GM23338 (cell line): Measurements from ENCODE around the gene SIAH1. TPM values are rescaled to one million over a fixed set of nuclear protein-coding genes. Genes with fewer than 3 reads are reported as not detected.

Experiments
- ATAC-seq: fragments of 200-7000 bp; cut with Tn5 transposase; 3 replicates; pipeline ENCODE4 v1.9.1; 2020
- DNase-seq: peaks from one replicate; pipeline ENCODE4 v3.0.0-alpha.2; 2015; ENCODE audit warnings: low spot score
- H2AFZ ChIP-seq: fragments of 200-600 bp; sonication (generic); 2 replicates; pipeline ENCODE4 v1.8.0; 2016; ENCODE audit warnings: antibody characterized with exemption, mild to moderate bottlenecking, moderate library complexity
- H3F3A ChIP-seq: fragments of 200-600 bp; sonication (generic); replicated peaks from 2 replicates; pipeline ENCODE4 v1.8.0; 2017; ENCODE audit warnings: antibody characterized with exemption, mixed run types, low read depth
- H3K27ac ChIP-seq: fragments of 200-600 bp; sonication (generic); 2 replicates; pipeline ENCODE4 v1.6.1; 2016; ENCODE audit warnings: low read depth
- H3K27me3 ChIP-seq: fragments of 200-600 bp; sonication (generic); 2 replicates; pipeline ENCODE4 v1.8.0; 2016; ENCODE audit warnings: mild to moderate bottlenecking, mixed run types, moderate library complexity; ENCODE audit not compliant: insufficient read depth
- H3K36me3 ChIP-seq: fragments of 200-600 bp; sonication (generic); 2 replicates; pipeline ENCODE4 v1.8.0; 2016; ENCODE audit warnings: mild to moderate bottlenecking; ENCODE audit not compliant: insufficient read depth
- H3K4me1 ChIP-seq: fragments of 200-600 bp; sonication (generic); 2 replicates; pipeline ENCODE4 v1.8.0; 2016; ENCODE audit warnings: mild to moderate bottlenecking, moderate library complexity; ENCODE audit not compliant: insufficient read depth
- H3K4me2 ChIP-seq: fragments of 200-600 bp; sonication (generic); 2 replicates; pipeline ENCODE4 v1.7.1; 2017; ENCODE audit warnings: mixed run types
- H3K4me3 ChIP-seq: fragments of 200-600 bp; sonication (generic); 2 replicates; pipeline ENCODE4 v1.6.1; 2016; ENCODE audit warnings: mixed run types
- H3K79me2 ChIP-seq: fragments of 200-600 bp; sonication (generic); replicated peaks from 2 replicates; pipeline ENCODE4 v1.8.0; 2017; ENCODE audit warnings: mild to moderate bottlenecking; ENCODE audit not compliant: insufficient read depth
- H3K9me2 ChIP-seq: fragments of 200-600 bp; sonication (generic); 2 replicates; pipeline ENCODE4 v1.8.0; 2017; ENCODE audit not compliant: insufficient read depth
- H4K20me1 ChIP-seq: fragments of 200-600 bp; sonication (generic); replicated peaks from 2 replicates; pipeline ENCODE4 v1.8.0; 2017; ENCODE audit warnings: mild to moderate bottlenecking; ENCODE audit not compliant: insufficient read depth
- H3K27ac Mint-ChIP-seq: 2 replicates; pipeline ENCODE4 v1.8.0; 2020; ENCODE audit warnings: inconsistent platforms, mild to moderate bottlenecking, moderate library complexity, mixed read lengths
- H3K27me3 Mint-ChIP-seq: 3 replicates; pipeline ENCODE4 v1.8.0; 2022; ENCODE audit warnings: low read depth, mild to moderate bottlenecking, moderate library complexity, mixed read lengths, inconsistent platforms; ENCODE audit not compliant: insufficient read depth, poor library complexity
- H3K36me3 Mint-ChIP-seq: 3 replicates; pipeline ENCODE4 v1.8.0; 2021; ENCODE audit warnings: low read depth, mild to moderate bottlenecking, inconsistent platforms, moderate library complexity, mixed read lengths
- H3K4me1 Mint-ChIP-seq: 3 replicates; pipeline ENCODE4 v1.8.0; 2020; ENCODE audit warnings: mild to moderate bottlenecking, inconsistent platforms, mixed read lengths
- H3K4me3 Mint-ChIP-seq: 3 replicates; pipeline ENCODE4 v1.8.0; 2021; ENCODE audit warnings: moderate library complexity, mild to moderate bottlenecking, inconsistent platforms, mixed read lengths
- H3K9me3 Mint-ChIP-seq: 3 replicates; pipeline ENCODE4 v1.8.0; 2020; ENCODE audit warnings: moderate library complexity, mild to moderate bottlenecking, inconsistent platforms, mixed read lengths
- CREB1 ChIP-seq: fragments of 250-450 bp; sonication (Bioruptor Pico); IDR thresholded peaks from 2 replicates; pipeline ENCODE4 v1.5.0; 2020; ENCODE audit warnings: low read depth, mild to moderate bottlenecking, moderate library complexity
- EZH2 ChIP-seq: fragments of 200-600 bp; sonication (generic); IDR thresholded peaks from one replicate; pipeline ENCODE4 v1.8.0; 2017; ENCODE audit warnings: antibody characterized with exemption, mild to moderate bottlenecking, low read depth; ENCODE audit not compliant: unreplicated experiment
- EZH2phosphoT487 ChIP-seq: fragments of 200-600 bp; sonication (generic); IDR thresholded peaks from one replicate; pipeline ENCODE4 v1.8.1; 2018; ENCODE audit warnings: antibody characterized with exemption; ENCODE audit not compliant: unreplicated experiment
- JUNB ChIP-seq: IDR thresholded peaks from one replicate; pipeline ENCODE4 v1.6.1; 2016; ENCODE audit warnings: antibody characterized with exemption; ENCODE audit not compliant: unreplicated experiment
- NANOG ChIP-seq: IDR thresholded peaks from 2 replicates; pipeline ENCODE4 v1.6.1; 2016; ENCODE audit warnings: antibody characterized with exemption, borderline replicate concordance
- POLR2AphosphoS5 ChIP-seq: IDR thresholded peaks from 2 replicates; pipeline ENCODE4 v1.6.1; 2016; ENCODE audit warnings: antibody characterized with exemption, low read depth
- STAT1 ChIP-seq: IDR thresholded peaks from one replicate; pipeline ENCODE4 v1.6.1; 2016; ENCODE audit warnings: antibody characterized with exemption; ENCODE audit not compliant: unreplicated experiment
- ZNF114 ChIP-seq: fragments of 250-450 bp; sonication (Bioruptor Pico); IDR thresholded peaks from 2 replicates; pipeline ENCODE4 v1.5.0; 2020; ENCODE audit warnings: mild to moderate bottlenecking, moderate library complexity
- ZNF331 ChIP-seq: fragments of 250-450 bp; sonication (Bioruptor Pico); IDR thresholded peaks from 2 replicates; pipeline ENCODE4 v1.5.0; 2020; ENCODE audit warnings: low read depth, mild to moderate bottlenecking, moderate library complexity
- polyA plus RNA-seq: library from polyadenylated mRNA; unstranded; fragments of >200 nt; fragmentation: Nextera tagmentation; extraction: Ambion mirVana; gene quantifications from 2 replicates; pipeline ENCODE4 v1.2.1, GENCODE V29; 2016
- total RNA-seq: library from RNA; depleted of rRNA; stranded (reverse); fragments of >200 nt; shearing (Covaris generic); gene quantifications from 2 replicates; pipeline ENCODE4 v1.2.3, GENCODE V29; 2014
- TF ChIP-seq, protein P1 (sequence below), 2 experiments: fragments of 200-600 bp in 1 of 2; sonication (generic) in 1 of 2; conservative IDR thresholded peaks; 2 replicates each; pipeline versions ENCODE4 v1.5.1 to v1.6.1; 2016 to 2017; ENCODE audit warnings: antibody characterized with exemption in 2 of 2, low read depth in 2 of 2, mild to moderate bottlenecking in 2 of 2, moderate library complexity in 1 of 2
- TF ChIP-seq, protein P2 (sequence below): IDR thresholded peaks from 2 replicates; pipeline ENCODE4 v1.6.1; 2016; ENCODE audit warnings: antibody characterized with exemption
- TF ChIP-seq, protein P3 (sequence below): fragments of 250-450 bp; sonication (Bioruptor Pico); IDR thresholded peaks from 2 replicates; pipeline ENCODE4 v1.5.0; 2020; ENCODE audit warnings: mild to moderate bottlenecking, moderate library complexity
- TF ChIP-seq, protein P4 (sequence below): IDR thresholded peaks from one replicate; pipeline ENCODE4 v1.6.1; 2018; ENCODE audit warnings: antibody characterized with exemption; ENCODE audit not compliant: unreplicated experiment

The SIAH1 gene
- total and polyA plus RNA-seq, 2 experiments from 2014 or later: 42.0 to 52.7 TPM

DNA sequence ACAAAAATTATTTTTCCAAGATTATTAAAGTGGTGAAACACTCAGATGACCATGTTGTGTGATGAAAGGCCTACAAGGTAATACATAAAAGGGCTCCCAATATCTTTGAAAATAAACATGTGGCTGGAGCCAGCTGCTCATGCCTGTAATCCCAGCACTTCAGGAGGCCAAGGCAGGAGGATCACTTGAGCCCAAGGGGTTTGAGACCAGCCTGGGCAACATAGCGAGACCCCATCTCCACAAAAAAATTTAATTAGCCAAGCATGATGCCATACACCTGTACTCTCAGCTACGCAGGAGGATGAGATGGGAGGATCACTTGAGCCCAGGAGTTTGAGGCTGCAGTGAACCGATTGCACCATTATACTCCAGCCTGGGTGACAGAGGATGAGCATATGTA is 26.8 kb downstream of the SIAH1 start:
- no peak overlapping the region for H2AFZ ChIP-seq
- H3K9me2 ChIP-seq: no peaks in the 10 kb centered on the region
- Mint-ChIP-seq H3K4me3 (no peak overlapping the region), H3K4me1 (peaks cover 17% of the 10 kb centered on the region), H3K27me3 (peaks cover 2% of the 10 kb centered on the region), H3K27ac (no peak overlapping the region), H3K9me3 (no peaks in the 10 kb centered on the region), H3K36me3 (peaks cover 33% of the 10 kb centered on the region)
- H3K79me2 ChIP-seq: peaks cover 87% of the 10 kb centered on the region
- ATAC-seq: no peak
- H3F3A ChIP-seq: no peaks in the 10 kb centered on the region
- no peak overlapping the region for H3K27ac ChIP-seq
- H3K4me2 ChIP-seq: no peak overlapping the region
- no peak for DNase-seq
- no peak overlapping the region for H3K4me3 ChIP-seq
- TF ChIP-seq ZNF331 (CRISPR knock-in tag) (no peak), POLR2AphosphoS5 (no peak), STAT1 (no peak), JUNB (no peak), EZH2phosphoT487 (no peak), EZH2 (no peak), NANOG (no peak), ZNF114 (no peak), CREB1 (CRISPR knock-in tag) (no peak)
- TF ChIP-seq, protein P1, sequence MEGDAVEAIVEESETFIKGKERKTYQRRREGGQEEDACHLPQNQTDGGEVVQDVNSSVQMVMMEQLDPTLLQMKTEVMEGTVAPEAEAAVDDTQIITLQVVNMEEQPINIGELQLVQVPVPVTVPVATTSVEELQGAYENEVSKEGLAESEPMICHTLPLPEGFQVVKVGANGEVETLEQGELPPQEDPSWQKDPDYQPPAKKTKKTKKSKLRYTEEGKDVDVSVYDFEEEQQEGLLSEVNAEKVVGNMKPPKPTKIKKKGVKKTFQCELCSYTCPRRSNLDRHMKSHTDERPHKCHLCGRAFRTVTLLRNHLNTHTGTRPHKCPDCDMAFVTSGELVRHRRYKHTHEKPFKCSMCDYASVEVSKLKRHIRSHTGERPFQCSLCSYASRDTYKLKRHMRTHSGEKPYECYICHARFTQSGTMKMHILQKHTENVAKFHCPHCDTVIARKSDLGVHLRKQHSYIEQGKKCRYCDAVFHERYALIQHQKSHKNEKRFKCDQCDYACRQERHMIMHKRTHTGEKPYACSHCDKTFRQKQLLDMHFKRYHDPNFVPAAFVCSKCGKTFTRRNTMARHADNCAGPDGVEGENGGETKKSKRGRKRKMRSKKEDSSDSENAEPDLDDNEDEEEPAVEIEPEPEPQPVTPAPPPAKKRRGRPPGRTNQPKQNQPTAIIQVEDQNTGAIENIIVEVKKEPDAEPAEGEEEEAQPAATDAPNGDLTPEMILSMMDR (conservative IDR thresholded peaks at IDR 0.05; ENCODE audit: low read depth in 2 of 2): no peak
- TF ChIP-seq, protein P2, sequence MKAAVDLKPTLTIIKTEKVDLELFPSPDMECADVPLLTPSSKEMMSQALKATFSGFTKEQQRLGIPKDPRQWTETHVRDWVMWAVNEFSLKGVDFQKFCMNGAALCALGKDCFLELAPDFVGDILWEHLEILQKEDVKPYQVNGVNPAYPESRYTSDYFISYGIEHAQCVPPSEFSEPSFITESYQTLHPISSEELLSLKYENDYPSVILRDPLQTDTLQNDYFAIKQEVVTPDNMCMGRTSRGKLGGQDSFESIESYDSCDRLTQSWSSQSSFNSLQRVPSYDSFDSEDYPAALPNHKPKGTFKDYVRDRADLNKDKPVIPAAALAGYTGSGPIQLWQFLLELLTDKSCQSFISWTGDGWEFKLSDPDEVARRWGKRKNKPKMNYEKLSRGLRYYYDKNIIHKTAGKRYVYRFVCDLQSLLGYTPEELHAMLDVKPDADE: no peak
- TF ChIP-seq, protein P3, sequence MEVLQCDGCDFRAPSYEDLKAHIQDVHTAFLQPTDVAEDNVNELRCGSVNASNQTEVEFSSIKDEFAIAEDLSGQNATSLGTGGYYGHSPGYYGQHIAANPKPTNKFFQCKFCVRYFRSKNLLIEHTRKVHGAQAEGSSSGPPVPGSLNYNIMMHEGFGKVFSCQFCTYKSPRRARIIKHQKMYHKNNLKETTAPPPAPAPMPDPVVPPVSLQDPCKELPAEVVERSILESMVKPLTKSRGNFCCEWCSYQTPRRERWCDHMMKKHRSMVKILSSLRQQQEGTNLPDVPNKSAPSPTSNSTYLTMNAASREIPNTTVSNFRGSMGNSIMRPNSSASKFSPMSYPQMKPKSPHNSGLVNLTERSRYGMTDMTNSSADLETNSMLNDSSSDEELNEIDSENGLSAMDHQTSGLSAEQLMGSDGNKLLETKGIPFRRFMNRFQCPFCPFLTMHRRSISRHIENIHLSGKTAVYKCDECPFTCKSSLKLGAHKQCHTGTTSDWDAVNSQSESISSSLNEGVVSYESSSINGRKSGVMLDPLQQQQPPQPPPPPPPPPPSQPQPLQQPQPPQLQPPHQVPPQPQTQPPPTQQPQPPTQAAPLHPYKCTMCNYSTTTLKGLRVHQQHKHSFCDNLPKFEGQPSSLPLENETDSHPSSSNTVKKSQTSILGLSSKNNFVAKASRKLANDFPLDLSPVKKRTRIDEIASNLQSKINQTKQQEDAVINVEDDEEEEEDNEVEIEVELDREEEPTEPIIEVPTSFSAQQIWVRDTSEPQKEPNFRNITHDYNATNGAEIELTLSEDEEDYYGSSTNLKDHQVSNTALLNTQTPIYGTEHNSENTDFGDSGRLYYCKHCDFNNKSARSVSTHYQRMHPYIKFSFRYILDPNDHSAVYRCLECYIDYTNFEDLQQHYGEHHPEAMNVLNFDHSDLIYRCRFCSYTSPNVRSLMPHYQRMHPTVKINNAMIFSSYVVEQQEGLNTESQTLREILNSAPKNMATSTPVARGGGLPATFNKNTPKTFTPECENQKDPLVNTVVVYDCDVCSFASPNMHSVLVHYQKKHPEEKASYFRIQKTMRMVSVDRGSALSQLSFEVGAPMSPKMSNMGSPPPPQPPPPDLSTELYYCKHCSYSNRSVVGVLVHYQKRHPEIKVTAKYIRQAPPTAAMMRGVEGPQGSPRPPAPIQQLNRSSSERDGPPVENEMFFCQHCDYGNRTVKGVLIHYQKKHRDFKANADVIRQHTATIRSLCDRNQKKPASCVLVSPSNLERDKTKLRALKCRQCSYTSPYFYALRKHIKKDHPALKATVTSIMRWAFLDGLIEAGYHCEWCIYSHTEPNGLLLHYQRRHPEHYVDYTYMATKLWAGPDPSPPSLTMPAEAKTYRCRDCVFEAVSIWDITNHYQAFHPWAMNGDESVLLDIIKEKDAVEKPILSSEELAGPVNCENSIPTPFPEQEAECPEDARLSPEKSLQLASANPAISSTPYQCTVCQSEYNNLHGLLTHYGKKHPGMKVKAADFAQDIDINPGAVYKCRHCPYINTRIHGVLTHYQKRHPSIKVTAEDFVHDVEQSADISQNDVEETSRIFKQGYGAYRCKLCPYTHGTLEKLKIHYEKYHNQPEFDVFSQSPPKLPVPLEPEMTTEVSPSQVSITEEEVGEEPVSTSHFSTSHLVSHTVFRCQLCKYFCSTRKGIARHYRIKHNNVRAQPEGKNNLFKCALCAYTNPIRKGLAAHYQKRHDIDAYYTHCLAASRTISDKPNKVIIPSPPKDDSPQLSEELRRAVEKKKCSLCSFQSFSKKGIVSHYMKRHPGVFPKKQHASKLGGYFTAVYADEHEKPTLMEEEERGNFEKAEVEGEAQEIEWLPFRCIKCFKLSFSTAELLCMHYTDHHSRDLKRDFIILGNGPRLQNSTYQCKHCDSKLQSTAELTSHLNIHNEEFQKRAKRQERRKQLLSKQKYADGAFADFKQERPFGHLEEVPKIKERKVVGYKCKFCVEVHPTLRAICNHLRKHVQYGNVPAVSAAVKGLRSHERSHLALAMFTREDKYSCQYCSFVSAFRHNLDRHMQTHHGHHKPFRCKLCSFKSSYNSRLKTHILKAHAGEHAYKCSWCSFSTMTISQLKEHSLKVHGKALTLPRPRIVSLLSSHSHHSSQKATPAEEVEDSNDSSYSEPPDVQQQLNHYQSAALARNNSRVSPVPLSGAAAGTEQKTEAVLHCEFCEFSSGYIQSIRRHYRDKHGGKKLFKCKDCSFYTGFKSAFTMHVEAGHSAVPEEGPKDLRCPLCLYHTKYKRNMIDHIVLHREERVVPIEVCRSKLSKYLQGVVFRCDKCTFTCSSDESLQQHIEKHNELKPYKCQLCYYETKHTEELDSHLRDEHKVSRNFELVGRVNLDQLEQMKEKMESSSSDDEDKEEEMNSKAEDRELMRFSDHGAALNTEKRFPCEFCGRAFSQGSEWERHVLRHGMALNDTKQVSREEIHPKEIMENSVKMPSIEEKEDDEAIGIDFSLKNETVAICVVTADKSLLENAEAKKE (CRISPR knock-in tag): no peak
- TF ChIP-seq, protein P4, sequence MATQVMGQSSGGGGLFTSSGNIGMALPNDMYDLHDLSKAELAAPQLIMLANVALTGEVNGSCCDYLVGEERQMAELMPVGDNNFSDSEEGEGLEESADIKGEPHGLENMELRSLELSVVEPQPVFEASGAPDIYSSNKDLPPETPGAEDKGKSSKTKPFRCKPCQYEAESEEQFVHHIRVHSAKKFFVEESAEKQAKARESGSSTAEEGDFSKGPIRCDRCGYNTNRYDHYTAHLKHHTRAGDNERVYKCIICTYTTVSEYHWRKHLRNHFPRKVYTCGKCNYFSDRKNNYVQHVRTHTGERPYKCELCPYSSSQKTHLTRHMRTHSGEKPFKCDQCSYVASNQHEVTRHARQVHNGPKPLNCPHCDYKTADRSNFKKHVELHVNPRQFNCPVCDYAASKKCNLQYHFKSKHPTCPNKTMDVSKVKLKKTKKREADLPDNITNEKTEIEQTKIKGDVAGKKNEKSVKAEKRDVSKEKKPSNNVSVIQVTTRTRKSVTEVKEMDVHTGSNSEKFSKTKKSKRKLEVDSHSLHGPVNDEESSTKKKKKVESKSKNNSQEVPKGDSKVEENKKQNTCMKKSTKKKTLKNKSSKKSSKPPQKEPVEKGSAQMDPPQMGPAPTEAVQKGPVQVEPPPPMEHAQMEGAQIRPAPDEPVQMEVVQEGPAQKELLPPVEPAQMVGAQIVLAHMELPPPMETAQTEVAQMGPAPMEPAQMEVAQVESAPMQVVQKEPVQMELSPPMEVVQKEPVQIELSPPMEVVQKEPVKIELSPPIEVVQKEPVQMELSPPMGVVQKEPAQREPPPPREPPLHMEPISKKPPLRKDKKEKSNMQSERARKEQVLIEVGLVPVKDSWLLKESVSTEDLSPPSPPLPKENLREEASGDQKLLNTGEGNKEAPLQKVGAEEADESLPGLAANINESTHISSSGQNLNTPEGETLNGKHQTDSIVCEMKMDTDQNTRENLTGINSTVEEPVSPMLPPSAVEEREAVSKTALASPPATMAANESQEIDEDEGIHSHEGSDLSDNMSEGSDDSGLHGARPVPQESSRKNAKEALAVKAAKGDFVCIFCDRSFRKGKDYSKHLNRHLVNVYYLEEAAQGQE: no peak
- peaks cover 40% of the 10 kb centered on the region for H4K20me1 ChIP-seq
- no peaks in the 10 kb centered on the region for H3K27me3 ChIP-seq
- H3K36me3 ChIP-seq: no peaks in the 10 kb centered on the region
- 0 out of 2 replicates have a peak, but pooled peaks cover under 1% of the 10 kb centered on the region for H3K4me1 ChIP-seq
